Activated CD4-positive, alpha-beta T cell treated with anti-CD3 and anti-CD28 coated beads for 4 hours (primary cell): ENCODE data around the gene CCDC107.

Experiments used
- DNase-seq, 2 donors: peaks; one replicate each; pipeline ENCODE4 v3.0.0-alpha.2; 2020

CCDC107 gene

DNA sequence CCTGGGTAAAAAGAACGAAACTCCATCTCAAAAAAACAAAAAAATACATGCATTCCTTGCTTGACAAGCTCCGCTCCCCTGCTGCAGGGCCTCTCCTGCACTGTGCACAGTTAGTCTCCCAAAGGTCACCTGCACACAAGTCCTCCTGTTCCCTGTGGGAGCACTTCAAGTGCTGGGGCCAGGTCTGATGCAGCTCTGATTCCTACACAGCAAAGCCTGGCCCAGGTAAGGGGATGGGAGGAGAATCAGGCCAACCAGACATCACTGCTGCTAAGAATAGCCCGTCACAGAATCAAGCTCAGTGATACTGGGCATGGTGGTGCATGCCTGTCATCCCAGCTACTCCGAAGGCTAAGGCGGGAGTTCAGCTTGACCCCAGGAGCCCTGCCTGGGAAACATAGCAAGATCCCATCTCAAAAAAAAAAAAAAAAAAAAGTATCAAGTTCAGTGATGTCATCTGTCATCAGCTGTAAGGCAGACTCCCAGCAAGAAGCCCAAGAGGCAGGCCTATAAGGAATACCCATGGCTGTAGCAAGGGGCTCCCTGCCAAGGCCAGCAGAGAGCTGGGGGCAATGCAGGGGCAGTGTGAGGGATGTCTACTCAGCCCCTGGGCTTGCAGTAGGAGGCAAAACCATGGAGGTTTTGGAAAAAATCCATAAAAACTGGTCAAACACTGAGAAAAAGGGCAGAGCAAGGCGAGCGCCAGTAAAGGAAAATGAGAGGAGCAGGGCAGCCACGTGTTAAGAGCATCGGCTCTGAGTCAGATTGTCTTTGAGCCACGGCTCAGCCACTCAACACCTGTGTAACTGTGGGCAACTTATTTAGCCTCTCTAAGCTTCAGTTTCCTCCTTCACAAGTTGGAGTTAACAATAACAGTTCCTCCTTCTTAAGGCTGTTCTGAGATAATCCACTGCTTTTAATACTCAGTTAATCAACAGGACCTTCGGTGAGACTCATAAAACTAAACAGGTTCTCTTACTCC, 28.4 kb downstream of the CCDC107 start:
- DNase-seq, result no peak

DNA sequence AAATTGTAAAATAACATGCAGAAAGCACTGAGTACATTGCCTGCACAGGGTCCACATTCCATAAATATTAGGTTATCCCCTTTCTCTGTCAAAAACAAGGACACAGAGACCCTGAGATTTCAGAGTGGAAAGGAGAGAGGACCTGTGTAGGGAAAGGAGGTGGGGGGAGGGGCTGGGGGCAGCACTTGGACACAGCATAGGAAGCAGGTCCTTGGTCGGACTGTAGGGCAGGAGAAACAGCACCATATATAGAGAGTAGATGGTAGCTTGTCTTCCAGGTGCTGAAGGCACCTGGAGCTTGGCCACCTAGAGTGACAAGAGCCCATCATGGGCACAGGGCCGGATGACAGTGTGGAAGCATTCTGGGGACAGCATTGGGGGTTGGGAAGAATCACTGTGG, 29.2 kb downstream of the CCDC107 start:
- no peak for DNase-seq

DNA sequence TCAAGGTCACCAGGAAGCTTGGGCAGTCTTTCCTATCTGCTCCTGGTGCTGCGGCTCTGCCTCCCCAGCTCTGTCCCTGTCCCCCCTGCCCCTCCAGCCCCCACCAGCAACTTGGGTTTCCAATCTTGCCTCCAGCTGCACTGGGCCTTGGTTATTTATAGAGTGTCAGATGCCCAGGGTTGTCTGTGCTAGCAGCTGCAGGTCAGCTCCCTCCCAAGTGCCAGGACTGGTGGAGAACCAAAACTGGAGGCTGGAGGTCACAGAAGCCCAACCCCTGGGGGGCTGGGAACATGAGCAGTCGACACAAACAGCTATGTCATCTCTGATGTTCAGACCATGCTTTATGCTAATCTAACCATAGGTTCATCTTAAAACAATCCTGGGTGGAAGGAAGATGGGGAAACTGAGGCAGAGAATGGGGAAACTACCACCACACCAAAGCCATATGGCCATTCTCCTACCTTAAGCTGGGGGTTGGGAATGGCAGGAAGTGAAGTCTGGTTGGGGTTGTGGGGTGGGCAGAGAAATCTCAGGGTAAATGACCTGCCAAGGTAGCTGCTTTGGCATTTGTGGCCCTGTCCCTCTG, 30.0 kb downstream of the CCDC107 start:
- no peak for DNase-seq

DNA sequence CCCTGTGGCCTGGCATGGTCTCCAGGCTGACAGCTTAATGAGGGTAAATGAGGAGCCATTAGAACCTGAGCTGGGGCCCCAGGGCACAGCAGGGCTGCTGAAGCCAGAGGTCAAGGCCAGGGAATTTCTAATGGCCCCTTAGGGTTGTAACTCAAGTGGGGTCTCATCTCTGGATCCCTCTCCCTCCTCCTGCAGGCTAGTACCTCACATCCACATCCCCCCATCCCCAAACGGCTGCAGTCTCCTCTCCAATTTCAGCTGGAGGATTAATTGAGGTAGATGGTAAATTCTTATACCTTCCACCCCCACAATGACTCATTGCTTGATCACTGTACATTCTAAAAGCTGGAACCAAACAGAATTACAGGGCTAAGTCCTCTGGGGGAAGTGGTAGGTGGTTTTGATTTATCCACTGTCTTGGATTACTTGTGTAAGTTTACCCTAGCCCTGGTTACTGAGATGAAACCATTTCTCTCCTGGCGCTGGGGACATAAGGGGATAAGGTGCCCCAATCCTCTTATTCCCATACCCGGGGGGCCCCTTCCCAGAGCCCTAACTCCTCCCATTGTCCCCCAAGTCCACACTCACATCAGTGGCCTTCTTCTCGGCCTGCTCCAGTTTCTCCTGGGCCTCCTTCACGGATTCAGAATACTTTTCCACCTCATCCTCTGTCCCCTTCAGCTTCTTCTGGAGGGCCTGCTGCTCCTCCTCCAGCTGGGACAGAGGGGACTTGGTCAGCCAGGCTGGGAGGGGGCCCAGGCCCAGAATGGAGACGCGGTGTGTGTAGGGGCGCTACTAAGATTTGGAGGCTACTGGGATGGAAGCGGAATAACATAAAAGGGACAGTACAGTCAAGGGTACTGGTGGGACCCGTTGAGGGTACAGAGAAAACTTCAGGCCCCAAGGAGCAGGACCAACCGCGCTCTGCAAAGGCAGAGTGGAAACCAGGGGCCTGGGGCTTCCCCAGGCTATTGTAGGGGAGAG, 30.8 kb downstream of the CCDC107 start:
- no peak for DNase-seq

DNA sequence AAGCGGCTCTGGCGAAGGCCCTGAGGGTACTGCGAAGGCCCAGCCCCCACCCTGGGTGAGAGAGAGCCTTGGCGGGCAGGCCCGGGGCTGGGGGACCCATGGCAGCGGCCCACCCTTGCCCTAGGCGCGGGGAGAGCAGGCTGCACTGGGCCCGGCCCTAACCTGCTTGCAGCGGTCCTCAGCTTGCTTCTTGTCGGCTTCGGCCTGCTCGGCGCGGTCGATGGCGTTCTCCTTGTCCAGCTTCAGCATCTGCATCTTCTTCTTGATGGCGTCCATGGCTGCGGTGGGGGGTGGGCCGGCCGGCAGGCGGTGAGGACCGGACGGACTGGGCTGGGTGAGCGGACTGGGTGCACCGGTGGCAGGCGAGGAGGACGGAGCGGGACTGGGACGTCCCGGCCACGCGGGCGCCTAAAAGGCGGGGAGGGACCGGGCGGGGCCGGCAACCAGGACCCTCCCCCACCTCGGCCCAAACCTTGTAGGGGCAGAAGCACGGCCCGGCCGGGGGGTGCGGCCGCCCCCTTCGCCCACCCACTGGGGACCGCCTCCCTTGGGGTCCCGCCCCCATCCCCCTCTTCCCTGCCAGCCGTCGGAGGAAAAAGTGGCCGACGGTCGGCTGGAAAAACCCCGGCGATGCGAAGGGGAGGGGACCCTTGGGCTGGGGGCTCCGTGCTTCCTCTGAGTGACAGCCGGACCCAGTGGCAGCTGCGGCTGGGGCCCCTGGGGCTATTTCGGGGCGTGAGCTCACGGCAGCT, 31.6 kb downstream of the CCDC107 start, which contains the start of gene TPM2:
Gene TPM2 (minus strand): TSS at position 384 of the 752 bp plus-strand sequence. CDS start 108 bp downstream, at position 276.
- DNase-seq, result no peak

DNA sequence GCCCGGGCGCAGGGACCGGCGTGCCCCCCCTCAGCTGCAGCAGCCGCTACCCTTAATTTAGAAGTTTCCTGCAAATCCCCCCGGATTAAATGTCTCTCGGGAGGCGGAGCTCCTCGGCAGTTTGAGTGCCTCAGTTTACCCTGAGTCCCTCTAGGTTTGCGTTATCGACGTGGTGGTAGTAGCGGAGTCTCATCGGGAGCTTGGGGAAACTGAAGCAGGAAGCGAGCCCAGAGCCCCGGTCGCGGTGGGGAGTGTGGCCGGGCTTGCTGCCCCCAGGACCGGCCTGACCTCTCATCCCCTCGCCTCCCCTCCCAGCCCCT, 32.2 kb downstream of the CCDC107 start:
- no peak for DNase-seq

DNA sequence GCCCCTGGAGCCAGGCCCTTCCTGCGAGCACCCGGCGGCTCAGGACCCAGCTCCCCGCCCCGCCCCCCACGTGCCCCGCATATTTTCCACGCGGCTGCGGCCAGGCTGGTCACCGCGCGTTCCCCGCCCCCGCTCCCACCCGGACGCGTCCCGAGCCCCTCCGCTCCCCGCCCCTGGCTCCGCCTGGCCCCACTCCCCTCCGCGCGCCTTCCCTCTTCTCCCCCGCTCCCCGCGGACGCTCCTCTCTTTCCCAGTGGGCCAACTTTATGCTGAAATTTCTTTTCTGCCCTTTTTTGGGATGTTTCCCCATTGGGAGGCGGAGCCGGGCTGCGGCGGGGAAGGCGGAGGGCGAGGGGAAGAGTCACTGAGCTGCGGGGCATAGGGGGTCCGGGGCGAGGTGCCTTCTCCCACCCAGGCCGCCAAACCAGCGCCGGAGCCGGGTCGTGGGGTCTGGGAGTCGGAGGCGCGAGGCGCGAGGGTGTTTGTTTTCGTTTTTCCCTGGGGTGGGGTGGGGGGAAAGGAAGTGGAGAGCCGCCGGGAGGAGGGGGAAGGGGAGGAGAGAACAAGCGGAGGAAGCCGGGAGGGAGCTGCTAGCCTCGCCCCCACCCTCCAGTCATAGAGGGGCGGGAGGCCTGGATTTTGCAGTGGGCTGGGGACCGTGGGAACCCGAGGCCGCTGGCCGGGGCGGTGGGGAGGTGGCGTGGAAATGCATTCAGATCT, 32.7 kb downstream of the CCDC107 start:
- DNase-seq, result peak; percentile 15 to 36

DNA sequence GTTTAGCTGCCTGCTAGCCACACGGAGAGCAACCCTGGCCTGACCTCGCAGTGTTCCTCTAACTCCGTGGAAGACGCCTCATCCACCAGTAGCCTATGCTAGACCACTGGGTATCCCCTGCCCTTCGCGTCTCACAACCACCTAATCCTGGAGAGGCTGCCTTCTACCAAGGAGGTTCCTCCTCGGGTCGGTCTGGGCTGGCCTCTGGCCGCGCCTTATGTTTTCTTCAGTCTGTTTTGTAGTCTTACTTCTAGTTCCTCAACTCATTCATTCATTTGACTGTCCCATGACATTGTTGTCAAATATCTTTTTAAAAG, 33.2 kb downstream of the CCDC107 start:
- DNase-seq, result no peak

DNA sequence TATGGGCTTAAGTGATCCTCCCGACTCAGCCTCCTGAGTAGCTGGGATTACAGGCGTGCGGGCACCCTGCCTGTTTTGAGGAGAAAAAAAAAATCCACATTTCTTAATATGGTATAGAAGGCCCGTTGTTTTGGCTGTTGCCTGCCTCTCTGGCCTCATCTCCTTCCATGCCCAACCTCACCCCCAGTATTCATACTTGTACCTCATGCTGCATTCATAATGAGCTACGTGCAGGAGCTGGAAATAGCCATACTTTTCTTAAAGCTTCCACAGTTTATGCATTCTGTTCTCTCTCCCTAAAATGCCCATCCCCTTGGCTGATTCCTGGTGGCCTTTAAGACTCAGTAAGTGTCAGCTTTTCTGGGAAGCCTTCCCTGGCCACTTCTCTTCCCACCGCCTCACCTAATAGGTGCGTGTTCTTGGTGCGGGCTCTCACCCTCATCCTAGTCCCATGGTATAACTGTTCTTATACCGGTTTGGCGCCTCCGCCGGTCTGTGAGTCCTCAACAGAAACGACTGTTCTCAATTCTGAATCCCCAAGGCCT, 33.7 kb downstream of the CCDC107 start:
- no peak for DNase-seq

DNA sequence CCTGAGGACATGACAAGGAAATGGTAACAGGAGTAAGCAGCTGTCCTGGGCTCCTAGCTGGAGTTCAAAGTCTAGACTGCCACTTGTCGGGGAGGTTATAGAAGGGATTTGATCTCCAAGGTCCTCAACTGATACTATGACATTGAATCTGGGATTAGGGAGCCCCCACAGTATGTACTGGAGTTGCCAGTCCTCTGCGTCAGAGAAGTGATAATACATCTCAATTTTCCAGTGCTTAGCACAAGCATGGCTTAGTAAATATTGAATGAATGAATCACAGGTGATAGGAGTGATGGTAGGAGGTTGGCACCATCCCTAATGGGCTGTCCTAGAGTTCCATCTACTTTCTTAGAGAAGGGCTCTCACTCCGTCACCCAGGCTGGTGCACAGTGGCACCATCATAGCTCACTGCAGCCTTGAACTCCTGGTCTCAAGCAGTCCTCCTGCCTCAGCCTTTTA, 37.9 kb downstream of the CCDC107 start:
- no peak for DNase-seq

DNA sequence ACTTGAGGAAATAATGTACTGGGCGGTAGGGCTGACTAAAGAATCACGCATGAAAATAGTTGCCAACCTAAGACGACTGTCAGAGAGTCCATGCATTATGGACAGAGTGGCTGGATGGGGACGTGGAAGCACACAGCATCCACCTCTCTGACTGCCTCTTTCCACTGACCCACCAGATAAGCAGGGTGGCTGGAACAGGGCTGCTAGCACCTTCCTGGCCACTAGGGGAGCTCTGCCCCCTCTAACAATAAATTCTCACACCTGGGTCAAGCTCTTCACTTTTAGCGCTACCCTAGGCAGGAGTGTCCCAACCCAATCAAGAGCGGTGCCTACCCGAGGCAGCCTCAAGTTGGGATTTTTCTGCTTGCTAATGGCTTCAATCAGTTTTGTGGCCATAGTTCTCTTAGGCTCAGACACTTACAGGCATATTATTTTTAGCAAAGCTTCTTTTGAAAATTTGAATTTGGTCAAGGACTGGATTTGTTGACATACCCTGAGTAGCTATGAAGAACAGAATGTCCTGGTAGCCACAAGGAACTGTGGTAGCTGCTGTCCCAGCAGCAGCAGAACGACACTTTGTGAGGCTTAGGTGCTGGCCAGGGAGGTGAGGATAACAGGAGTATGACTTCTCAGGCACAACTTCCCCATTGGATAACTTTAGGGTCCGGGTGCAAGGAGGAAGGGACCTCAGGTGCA, 38.6 kb downstream of the CCDC107 start:
- DNase-seq, result peak; percentile 46 to 54

DNA sequence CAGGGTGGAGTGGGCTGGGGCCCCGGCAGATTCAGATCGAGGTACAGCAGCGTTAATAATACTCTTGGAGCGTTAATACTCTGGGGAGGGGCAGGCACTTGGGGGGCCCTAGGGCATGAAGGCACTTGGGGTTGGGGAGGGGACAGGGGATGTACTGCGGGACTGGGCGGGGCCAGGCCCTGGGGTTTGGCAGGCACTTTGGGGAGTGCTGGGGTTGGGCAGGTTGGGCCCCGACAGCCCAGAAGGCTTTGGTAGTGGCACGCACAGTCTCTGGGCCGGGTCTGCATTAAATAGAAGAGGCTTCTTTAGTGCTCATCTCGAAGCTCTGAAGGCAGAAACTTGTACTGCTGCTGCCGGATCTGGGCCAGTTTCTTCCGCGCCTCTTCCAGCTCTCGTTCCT, 39.4 kb downstream of the CCDC107 start:
- DNase-seq, result no peak

DNA sequence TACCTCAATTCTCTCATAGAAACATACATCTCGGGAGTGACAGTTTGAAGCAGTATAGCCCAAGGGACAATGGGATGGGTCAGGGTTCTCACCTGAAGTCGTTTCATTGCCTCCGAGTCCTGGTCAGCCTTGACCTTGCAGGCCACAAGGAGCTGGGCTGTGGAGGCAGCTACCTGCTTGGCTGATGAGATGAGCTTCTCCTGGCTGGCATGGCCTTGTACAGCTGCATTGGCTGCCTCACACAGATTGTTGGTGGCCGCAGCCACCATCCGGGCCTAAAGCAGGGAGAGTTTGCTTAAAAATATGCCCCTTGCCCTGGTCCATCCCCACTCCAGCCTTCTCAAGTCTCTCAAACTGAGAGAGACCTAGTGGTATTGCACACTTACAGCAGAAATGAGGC, 40.1 kb downstream of the CCDC107 start:
- no peak for DNase-seq

DNA sequence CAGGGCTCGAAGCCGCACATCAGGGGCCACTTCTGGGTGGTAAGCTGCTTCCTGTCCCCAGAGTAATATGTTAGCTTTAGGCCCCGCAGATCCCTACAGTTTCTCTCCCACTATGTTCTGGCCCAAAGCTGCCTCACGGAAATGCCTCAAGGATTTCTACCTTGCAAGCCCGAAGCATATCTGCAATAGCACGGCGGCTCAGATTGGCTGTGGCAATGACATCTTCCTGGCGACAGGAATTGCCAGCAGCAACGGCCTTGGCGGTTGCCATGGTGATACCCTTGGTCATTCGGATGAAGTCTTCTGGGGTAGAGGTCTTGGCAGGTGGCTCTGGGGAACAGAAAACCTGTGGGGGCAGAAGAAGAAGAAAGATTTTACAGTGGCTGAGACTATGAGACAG, 41.9 kb downstream of the CCDC107 start:
- no peak for DNase-seq

DNA sequence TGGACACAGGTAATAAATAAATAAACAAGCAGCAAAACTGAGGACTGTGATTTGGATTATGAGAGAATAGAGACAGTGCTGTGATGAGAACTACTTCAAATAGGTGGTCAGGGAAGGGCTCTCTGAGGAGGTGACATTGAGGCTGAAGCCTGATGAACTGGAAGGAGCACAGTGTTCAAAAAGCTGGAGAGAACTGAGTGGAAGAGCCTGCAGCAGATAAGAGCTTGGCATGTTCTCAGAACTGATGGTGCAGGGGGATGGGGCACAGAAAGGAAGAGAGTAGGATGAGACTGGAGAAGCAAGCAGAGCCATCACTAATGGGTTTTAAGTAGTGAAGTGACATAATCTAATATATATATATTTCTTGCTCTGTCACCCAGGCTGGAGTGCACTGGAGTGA, 42.9 kb downstream of the CCDC107 start:
- no peak for DNase-seq

DNA sequence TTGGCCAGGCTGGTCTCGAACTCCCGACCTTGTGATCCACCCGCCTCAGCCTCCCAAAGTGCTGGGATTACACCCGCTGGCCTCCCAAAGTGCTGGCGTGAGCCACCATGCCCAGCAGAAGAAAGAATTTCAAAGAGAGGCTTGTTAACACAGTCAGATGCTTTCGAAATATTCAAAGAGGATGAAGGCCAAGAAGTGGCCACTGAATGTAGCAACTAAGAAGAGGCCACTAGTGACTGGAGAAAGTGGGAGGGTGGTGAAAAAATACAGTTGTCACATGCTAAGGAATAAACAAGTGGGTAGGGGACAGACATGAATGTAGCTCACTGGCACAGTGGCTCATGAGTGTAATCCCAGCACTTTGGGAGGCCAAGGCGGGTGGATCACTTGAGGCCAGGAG, 44.6 kb downstream of the CCDC107 start:
- no peak for DNase-seq

DNA sequence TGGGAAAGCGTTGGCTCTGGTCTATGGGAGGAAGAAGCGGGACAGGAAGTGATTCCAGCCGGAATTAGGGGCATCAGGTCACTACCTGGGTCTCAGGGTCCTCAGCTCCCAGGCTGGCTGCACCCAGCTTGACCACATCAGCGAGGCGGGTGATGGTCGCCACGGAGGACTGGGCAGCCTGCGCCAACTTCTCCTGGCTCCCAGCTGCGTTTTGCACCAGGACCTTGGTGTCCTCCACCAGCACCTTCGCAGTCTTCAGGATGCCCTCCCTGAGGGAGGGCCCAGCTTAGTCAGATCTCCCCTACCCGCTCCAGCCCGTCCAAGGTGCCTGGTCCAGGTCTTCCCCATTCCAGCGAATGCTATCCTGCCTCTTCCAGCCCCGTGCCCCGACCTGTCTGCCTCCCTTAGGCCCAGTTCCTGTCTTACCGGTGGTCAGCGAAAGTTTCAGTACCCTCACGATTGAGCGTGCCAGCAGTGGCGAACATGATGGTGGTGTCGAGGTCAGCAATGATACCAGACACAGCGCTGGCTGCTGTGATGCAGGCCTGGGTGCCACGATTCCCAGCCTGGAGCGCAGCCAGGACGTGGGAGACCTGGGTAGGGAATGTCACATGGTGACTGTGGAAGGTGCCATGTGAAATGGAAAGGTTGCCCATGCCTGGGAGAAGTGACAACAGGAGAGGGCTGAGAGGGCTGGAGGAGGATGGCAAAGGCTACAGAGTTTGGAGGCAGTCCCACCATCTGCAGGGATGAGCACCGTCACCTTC, 46.0 kb downstream of the CCDC107 start:
- no peak for DNase-seq

DNA sequence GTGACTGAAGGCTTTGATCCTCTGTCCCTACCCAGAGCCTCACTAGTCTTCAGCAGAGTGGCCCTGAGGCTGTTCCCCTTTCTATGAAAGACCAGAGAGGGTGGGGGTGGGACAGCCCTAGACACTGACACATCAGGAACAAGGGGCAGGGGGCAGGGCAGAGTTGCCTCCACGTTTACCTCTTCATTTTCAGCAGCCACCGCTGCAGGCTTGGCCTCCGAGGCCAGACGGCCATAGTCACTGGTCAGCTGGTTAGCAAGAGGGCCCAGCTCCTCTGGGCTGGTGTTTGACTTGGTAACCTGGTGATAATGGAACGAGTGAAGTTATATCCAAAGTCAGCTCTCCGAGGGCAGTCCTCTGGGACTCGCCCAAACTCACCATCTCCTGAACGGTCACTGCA, 47.3 kb downstream of the CCDC107 start:
- no peak for DNase-seq

DNA sequence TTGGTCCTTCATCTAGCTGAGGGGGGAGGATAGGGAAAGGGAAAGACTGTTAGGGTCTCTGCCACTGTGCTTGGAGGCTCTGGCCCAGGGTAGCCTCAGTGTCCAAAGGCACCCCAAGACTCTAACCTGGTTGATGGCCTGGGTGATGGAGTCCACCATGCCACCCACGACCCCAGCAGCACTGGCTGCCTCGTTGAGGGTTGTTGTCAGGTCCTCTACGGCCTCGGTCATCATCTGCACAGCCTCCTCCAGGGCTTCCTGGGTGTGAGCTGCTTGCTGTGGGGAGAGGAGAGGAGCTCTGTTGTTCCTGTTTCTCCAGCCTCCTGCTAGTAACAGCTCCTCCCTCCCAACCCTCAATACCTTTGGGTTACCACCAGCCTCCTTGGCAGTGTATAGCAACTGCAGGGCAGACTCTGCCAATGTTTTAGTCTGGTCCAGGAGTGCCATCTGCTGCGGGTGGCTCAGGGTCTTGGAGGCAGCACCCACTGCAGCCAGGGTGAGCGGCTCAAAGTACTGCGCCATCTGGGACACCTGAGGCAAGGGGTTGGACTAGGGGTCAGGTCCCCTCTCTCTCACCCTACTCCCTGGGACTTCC, 47.8 kb downstream of the CCDC107 start:
- DNase-seq, result no peak

DNA sequence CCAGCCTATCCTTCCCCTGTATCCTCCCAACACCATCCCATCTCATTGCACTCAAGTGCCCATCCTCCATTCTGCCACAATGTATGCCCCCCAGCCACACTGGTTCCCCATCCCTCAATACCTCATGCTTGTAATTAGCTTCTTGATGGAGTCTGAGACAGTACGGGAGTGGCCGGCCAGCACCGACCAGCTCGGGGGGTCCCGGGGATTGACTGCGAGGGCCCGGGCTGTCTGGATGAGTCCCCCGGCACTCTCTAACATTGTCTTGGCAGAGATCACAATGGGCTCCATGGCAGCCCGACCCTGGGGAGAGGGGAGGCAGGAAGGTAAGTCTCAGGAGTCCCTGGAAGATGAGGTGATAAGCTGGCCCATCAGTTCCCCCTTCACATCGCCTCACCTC, 48.9 kb downstream of the CCDC107 start:
- no peak for DNase-seq
